ENCODE results near the gene DPYSL3.

DPYSL3 gene

GRCh38 chr5:147472664-147473475 lies 37.0 kb downstream of the DPYSL3 start:
- FAIRE-seq = peak; percentile 21

GRCh38 chr5:147467973-147468508 lies 41.8 kb downstream of the DPYSL3 start:
- no peak for FAIRE-seq

GRCh38 chr5:147466360-147466980 lies 43.4 kb downstream of the DPYSL3 start:
- FAIRE-seq = no peak

GRCh38 chr5:147465747-147466146 lies 44.1 kb downstream of the DPYSL3 start:
- no peak for FAIRE-seq

GRCh38 chr5:147464211-147464610 lies 45.7 kb downstream of the DPYSL3 start:
- no peak for FAIRE-seq

GRCh38 chr5:147461915-147462314 lies 48.0 kb downstream of the DPYSL3 start:
- no peak for FAIRE-seq

- no peak for FAIRE-seq
Observed at GRCh38 chr5:147460380-147460779, 49.5 kb downstream of the DPYSL3 start.

- FAIRE-seq = no peak
Observed at GRCh38 chr5:147458581-147458980, 51.3 kb downstream of the DPYSL3 start.

- no peak for FAIRE-seq
Observed at GRCh38 chr5:147455822-147456450, 53.9 kb downstream of the DPYSL3 start.

- FAIRE-seq = peak; percentile 72
Observed at GRCh38 chr5:147454996-147455677, 54.7 kb downstream of the DPYSL3 start.

- FAIRE-seq = no peak
Observed at GRCh38 chr5:147453875-147454814, 55.7 kb downstream of the DPYSL3 start.

- FAIRE-seq = no peak
Observed at GRCh38 chr5:147452165-147452811, 57.6 kb downstream of the DPYSL3 start.

GRCh38 chr5:147451193-147451592 lies 58.7 kb downstream of the DPYSL3 start:
- no peak for FAIRE-seq

- FAIRE-seq = no peak
Observed at GRCh38 chr5:147450606-147451005, 59.3 kb downstream of the DPYSL3 start.

- no peak for FAIRE-seq
Observed at GRCh38 chr5:147448766-147449165, 61.1 kb downstream of the DPYSL3 start.

GRCh38 chr5:147446523-147446922 lies 63.3 kb downstream of the DPYSL3 start:
- FAIRE-seq = no peak

- no peak for FAIRE-seq
Observed at GRCh38 chr5:147445917-147446316, 64.0 kb downstream of the DPYSL3 start.

- no peak for FAIRE-seq
Observed at GRCh38 chr5:147445090-147445489, 64.8 kb downstream of the DPYSL3 start.

- no peak for FAIRE-seq
Observed at GRCh38 chr5:147442224-147442623, 67.6 kb downstream of the DPYSL3 start.

- no peak for FAIRE-seq
Observed at GRCh38 chr5:147441191-147441695, 68.6 kb downstream of the DPYSL3 start.

- FAIRE-seq = no peak
Observed at GRCh38 chr5:147439254-147439653, 70.6 kb downstream of the DPYSL3 start.
